Left lobe of liver (tissue), 2 donors: Measurements from ENCODE around the gene KCNJ15. TPM values are rescaled to one million over a fixed set of nuclear protein-coding genes. Genes with fewer than 3 reads are reported as not detected.

Experiments used
- ATAC-seq: fragments of 200-7000 bp; cut with Tn5 transposase; one replicate; pipeline ENCODE4 v1.9.1; 2020; ENCODE audit warnings: mild to moderate bottlenecking, moderate library complexity
- DNase-seq: peaks from one replicate; pipeline ENCODE4 v3.0.0-alpha.2; 2020; ENCODE audit warnings: low spot score
- total RNA-seq: library from RNA; stranded (reverse); gene quantifications from one replicate; pipeline ENCODE4 v1.2.1, GENCODE V29; 2021
- donor health status: DM: no; HTN: no; CAD: no; lungs with moderate emphysema.
- donor health status: DM: no; HTN: yes; CAD: no.

The KCNJ15 gene
- total RNA-seq, 1 donor from 2014 or later, result 1.8 TPM

- ATAC-seq (no peak), DNase-seq (no peak)
Observed at GRCh38 chr21:38351176-38351959, 94.6 kb downstream of the KCNJ15 start.

- DNase-seq (no peak), ATAC-seq (no peak)
Observed at GRCh38 chr21:38351961-38352521, 95.2 kb downstream of the KCNJ15 start.

DNA sequence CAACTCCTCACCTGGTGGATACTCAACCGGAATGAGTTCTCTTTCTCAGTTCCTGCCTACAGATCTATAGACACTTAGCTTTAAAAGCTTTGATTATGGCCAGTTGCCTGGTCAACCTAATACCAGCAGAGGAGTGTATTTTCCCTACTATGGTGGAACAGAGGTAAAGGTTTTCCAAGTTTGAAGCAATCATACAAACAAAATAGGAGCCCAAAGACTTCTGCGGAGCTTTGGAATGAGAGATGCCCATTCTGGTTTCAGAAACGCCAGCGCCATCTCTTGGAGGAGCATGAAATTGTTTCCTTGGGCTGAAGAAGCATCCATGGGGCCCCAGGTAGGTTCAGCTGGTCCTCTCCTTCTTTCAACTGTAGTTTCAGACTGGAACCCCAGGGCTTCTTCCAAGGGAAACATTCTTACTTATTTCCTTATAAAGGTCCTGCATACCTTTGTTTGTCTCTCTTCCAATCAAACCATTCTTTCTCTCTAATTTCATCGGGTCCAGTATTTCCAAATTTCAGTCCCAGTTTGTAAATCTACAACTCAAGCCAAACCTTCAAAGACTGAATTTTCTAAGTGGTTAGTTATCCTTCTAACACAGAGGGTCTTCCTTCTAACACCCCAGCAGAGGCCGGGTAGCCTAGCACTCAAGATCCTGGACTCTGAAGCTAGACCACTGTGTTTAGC is 95.9 kb downstream of the KCNJ15 start:
- peak; percentile 84 for ATAC-seq

GRCh38 chr21:38354231-38354630 is 97.4 kb downstream of the KCNJ15 start:
- ATAC-seq (no peak), DNase-seq (no peak)

More for the DNA sequence above, 95.9 kb downstream of the KCNJ15 start:
- DNase-seq, result peak; percentile 62

- DNase-seq (no peak), ATAC-seq (no peak)
Observed at GRCh38 chr21:38354746-38355145, 98.0 kb downstream of the KCNJ15 start.

DNA sequence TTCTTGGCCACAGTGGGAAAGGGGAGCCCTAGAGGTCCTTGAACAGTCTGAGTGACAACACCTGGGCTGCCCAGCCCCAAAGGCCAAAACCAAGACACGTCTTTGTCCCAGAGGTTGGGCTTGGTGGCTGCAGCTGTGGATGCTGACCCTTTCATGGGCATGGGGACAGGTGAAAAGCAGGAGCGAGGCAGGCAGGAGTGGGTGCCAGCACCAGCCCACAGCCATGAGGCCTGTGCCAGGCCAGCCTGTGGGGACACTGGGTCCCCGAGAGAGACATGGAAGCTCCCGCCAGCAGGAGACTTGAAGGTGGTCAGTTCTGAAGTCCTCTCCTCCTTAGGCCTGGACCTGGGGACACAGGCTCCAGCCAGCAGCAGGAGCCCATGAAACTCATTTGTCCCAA is 98.6 kb downstream of the KCNJ15 start:
- ATAC-seq, result no peak
- no peak for DNase-seq

DNA sequence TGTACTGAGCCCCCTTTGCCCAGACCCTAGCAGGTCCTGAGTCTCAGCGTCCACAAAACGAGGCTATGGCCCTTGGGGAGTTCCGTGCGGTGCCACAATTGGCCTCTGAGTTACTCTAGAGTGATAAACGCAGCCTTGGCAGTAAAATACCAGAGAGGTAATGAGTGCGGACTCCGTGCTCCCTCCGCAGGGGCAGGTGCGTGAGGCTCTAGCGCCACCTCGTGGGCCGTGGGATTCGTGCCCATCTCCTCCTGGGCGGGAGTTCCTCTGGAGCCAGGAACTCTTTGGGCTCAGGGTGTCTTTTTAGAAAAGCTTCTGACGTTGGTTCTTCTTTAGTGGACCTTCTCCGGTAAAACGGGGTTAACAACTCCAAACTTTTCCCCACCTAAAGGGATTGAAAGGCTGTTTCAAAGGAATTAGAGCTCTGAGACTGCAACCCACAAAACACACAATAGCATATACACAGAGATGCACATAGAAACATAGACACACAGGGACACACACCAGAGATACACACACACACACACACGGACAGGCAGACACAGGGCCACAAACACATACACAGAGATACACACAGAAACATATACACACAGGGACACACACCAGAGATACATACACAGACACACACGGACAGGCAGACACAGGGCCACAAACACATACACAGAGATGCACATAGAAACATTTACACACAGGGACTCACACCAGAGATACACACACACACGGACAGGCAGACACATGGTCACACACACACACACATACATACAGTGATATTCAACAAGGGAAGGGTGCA is 99.4 kb downstream of the KCNJ15 start:
- ATAC-seq (peak; percentile 97), DNase-seq (peak; percentile 82)

Other genes starting within 250 kb of the KCNJ15 start
- gene ERG, start 241.5 kb downstream of the KCNJ15 start, total RNA-seq, result 4.0 TPM